ENCODE measurements around the gene VSIG10.

DNA sequence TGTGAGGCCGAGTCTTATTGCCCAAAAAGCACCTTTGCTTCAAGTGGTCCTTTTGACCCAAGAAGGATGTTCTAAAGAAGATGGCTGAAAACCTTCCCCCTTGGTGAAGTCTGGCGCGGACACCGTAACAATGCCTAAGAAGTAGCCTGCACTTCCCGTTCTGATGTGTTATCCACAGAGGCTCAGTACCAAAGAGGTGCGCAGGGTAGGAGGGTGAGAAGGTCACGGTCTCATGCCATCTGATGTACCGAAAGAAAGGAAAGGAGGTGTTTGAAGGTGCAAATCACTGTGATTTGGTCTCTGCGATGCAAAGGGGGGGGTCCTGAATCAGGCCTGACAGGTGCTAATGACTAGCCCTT lies 42.0 kb upstream of the VSIG10 start:
- TF ChIP-seq, protein P1, sequence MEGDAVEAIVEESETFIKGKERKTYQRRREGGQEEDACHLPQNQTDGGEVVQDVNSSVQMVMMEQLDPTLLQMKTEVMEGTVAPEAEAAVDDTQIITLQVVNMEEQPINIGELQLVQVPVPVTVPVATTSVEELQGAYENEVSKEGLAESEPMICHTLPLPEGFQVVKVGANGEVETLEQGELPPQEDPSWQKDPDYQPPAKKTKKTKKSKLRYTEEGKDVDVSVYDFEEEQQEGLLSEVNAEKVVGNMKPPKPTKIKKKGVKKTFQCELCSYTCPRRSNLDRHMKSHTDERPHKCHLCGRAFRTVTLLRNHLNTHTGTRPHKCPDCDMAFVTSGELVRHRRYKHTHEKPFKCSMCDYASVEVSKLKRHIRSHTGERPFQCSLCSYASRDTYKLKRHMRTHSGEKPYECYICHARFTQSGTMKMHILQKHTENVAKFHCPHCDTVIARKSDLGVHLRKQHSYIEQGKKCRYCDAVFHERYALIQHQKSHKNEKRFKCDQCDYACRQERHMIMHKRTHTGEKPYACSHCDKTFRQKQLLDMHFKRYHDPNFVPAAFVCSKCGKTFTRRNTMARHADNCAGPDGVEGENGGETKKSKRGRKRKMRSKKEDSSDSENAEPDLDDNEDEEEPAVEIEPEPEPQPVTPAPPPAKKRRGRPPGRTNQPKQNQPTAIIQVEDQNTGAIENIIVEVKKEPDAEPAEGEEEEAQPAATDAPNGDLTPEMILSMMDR (IDR thresholded peaks at IDR 0.05 in 8 of 11, conservative IDR thresholded peaks at IDR 0.05 in 3 of 11), result no peak
- TF ChIP-seq POLR2A (IDR thresholded peaks at IDR 0.05), result no peak

Data from spleen (tissue), 7 donors.